ENCODE data around the gene TRPV5. TPM values are rescaled to one million over a fixed set of nuclear protein-coding genes. Genes with fewer than 3 reads are reported as not detected.

TRPV5 gene
- total RNA-seq, 1 donor from 2014 or later, result not detected

- Histone ChIP-seq H3K4me1 (ENCODE audit: control insufficient read depth in 3 of 3, insufficient read depth in 3 of 3, low read length in 3 of 3) (no peaks in the 10 kb centered on the region), H3K27me3 (ENCODE audit: control insufficient read depth in 3 of 3, insufficient read depth in 3 of 3, low read length in 3 of 3) (peaks cover 10 to 19% (median 12%) of the 10 kb centered on the region in 3 donors), H3K4me3 (ENCODE audit: low read length in 3 of 3) (no peak overlapping the region), H3K9ac (ENCODE audit: low read depth in 1 of 3, low read length in 3 of 3) (no peak overlapping the region), H3K9me3 (ENCODE audit: control insufficient read depth in 3 of 3, low read length in 3 of 3) (no peaks in the 10 kb centered on the region), H3K27ac (ENCODE audit: low read depth, low read length) (no peak overlapping the region), H3K36me3 (ENCODE audit: control insufficient read depth in 3 of 3, insufficient read depth in 3 of 3, low read length in 3 of 3) (no peaks in the 10 kb centered on the region)
Measured at GRCh38 chr7:142873871-142874270, 59.7 kb downstream of the TRPV5 start.

- H3K4me3 ChIP-seq (ENCODE audit: low read length in 3 of 3), result no peak overlapping the region
- no peak overlapping the region for H3K27ac ChIP-seq (ENCODE audit: low read depth, low read length)
- H3K9me3 ChIP-seq (ENCODE audit: control insufficient read depth in 3 of 3, low read length in 3 of 3), result no peaks in the 10 kb centered on the region
- H3K9ac ChIP-seq (ENCODE audit: low read depth in 1 of 3, low read length in 3 of 3), result no peak overlapping the region
- no peaks in the 10 kb centered on the region for H3K4me1 ChIP-seq (ENCODE audit: control insufficient read depth in 3 of 3, insufficient read depth in 3 of 3, low read length in 3 of 3)
- H3K27me3 ChIP-seq (ENCODE audit: control insufficient read depth in 3 of 3, insufficient read depth in 3 of 3, low read length in 3 of 3), result peaks cover 8 to 19% (median 12%) of the 10 kb centered on the region in 3 donors
- no peaks in the 10 kb centered on the region for H3K36me3 ChIP-seq (ENCODE audit: control insufficient read depth in 3 of 3, insufficient read depth in 3 of 3, low read length in 3 of 3)
Measured at GRCh38 chr7:142873281-142873784, 60.2 kb downstream of the TRPV5 start.

GRCh38 chr7:142872106-142872675 is 61.4 kb downstream of the TRPV5 start:
- no peaks in the 10 kb centered on the region for H3K36me3 ChIP-seq (ENCODE audit: control insufficient read depth in 3 of 3, insufficient read depth in 3 of 3, low read length in 3 of 3)
- H3K4me1 ChIP-seq (ENCODE audit: control insufficient read depth in 3 of 3, insufficient read depth in 3 of 3, low read length in 3 of 3), result no peaks in the 10 kb centered on the region
- H3K9ac ChIP-seq (ENCODE audit: low read depth in 1 of 3, low read length in 3 of 3), result no peak overlapping the region
- H3K27ac ChIP-seq (ENCODE audit: low read depth, low read length), result no peak overlapping the region
- H3K4me3 ChIP-seq (ENCODE audit: low read length in 3 of 3), result no peak overlapping the region
- no peaks in the 10 kb centered on the region for H3K9me3 ChIP-seq (ENCODE audit: control insufficient read depth in 3 of 3, low read length in 3 of 3)
- peaks cover 3 to 12% (median 11%) of the 10 kb centered on the region in 3 donors for H3K27me3 ChIP-seq (ENCODE audit: control insufficient read depth in 3 of 3, insufficient read depth in 3 of 3, low read length in 3 of 3)

- Histone ChIP-seq H3K4me1 (ENCODE audit: control insufficient read depth in 3 of 3, insufficient read depth in 3 of 3, low read length in 3 of 3) (no peaks in the 10 kb centered on the region), H3K27ac (ENCODE audit: low read depth, low read length) (no peak overlapping the region), H3K27me3 (ENCODE audit: control insufficient read depth in 3 of 3, insufficient read depth in 3 of 3, low read length in 3 of 3) (peaks cover 3 to 12% (median 11%) of the 10 kb centered on the region in 3 donors), H3K4me3 (ENCODE audit: low read length in 3 of 3) (no peak overlapping the region), H3K36me3 (ENCODE audit: control insufficient read depth in 3 of 3, insufficient read depth in 3 of 3, low read length in 3 of 3) (no peaks in the 10 kb centered on the region), H3K9me3 (ENCODE audit: control insufficient read depth in 3 of 3, low read length in 3 of 3) (no peaks in the 10 kb centered on the region), H3K9ac (ENCODE audit: low read depth in 1 of 3, low read length in 3 of 3) (no peak overlapping the region)
Measured at GRCh38 chr7:142871260-142872105, 62.1 kb downstream of the TRPV5 start.

DNA sequence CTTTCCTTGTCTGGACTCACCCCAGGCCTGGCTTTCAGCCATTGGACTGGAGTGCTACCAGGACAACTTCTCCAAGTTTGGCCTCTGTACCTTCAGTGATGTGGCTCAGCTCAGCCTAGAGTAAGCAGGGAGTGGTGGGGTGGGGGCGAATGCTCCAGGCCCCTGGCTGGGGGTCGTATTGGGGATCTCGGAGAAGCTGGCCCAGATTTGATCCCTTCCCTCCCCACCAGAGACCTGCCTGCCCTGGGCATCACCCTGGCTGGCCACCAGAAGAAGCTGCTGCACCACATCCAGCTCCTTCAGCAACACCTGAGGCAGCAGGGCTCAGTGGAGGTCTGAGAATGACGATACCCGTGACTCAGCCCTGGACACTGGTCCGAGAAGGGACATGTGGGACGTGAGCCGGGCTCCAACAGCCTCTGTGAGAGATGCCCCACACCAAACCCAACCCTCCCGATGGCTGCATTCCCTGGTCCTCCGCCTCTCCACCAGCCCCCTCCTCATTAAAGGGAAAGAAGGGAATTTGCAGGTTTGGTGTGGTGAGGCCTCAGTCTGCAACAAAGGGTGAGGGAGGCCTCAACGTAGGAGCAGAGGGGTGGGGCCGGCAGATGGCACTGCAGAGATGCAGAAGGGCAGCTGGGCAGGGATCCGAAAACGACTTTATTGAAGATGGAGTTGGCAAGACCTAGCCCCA is 62.8 kb downstream of the TRPV5 start:
- H3K9ac ChIP-seq (ENCODE audit: low read depth in 1 of 3, low read length in 3 of 3), result no peak overlapping the region
- peaks cover under 1 to 8% (median 6%) of the 10 kb centered on the region in 3 donors for H3K27me3 ChIP-seq (ENCODE audit: control insufficient read depth in 3 of 3, insufficient read depth in 3 of 3, low read length in 3 of 3)
- no peaks in the 10 kb centered on the region for H3K36me3 ChIP-seq (ENCODE audit: control insufficient read depth in 3 of 3, insufficient read depth in 3 of 3, low read length in 3 of 3)
- no peaks in the 10 kb centered on the region for H3K9me3 ChIP-seq (ENCODE audit: control insufficient read depth in 3 of 3, low read length in 3 of 3)
- no peaks in the 10 kb centered on the region for H3K4me1 ChIP-seq (ENCODE audit: control insufficient read depth in 3 of 3, insufficient read depth in 3 of 3, low read length in 3 of 3)
- H3K4me3 ChIP-seq (ENCODE audit: low read length in 3 of 3), result no peak overlapping the region
- H3K27ac ChIP-seq (ENCODE audit: low read depth, low read length), result no peak overlapping the region

- Histone ChIP-seq H3K4me3 (ENCODE audit: low read length in 3 of 3) (no peak overlapping the region), H3K9ac (ENCODE audit: low read depth in 1 of 3, low read length in 3 of 3) (no peak overlapping the region), H3K4me1 (ENCODE audit: control insufficient read depth in 3 of 3, insufficient read depth in 3 of 3, low read length in 3 of 3) (no peaks in the 10 kb centered on the region), H3K27me3 (ENCODE audit: control insufficient read depth in 3 of 3, insufficient read depth in 3 of 3, low read length in 3 of 3) (peaks cover 0 to 4% (median under 1%) of the 10 kb centered on the region in 3 donors), H3K27ac (ENCODE audit: low read depth, low read length) (no peak overlapping the region), H3K36me3 (ENCODE audit: control insufficient read depth in 3 of 3, insufficient read depth in 3 of 3, low read length in 3 of 3) (no peaks in the 10 kb centered on the region), H3K9me3 (ENCODE audit: control insufficient read depth in 3 of 3, low read length in 3 of 3) (no peaks in the 10 kb centered on the region)
Measured at GRCh38 chr7:142870147-142870559, 63.4 kb downstream of the TRPV5 start.

- Histone ChIP-seq H3K4me1 (ENCODE audit: control insufficient read depth in 3 of 3, insufficient read depth in 3 of 3, low read length in 3 of 3) (no peaks in the 10 kb centered on the region), H3K27me3 (ENCODE audit: control insufficient read depth in 3 of 3, insufficient read depth in 3 of 3, low read length in 3 of 3) (peaks cover 0 to 4% (median 0%) of the 10 kb centered on the region in 3 donors), H3K9ac (ENCODE audit: low read depth in 1 of 3, low read length in 3 of 3) (no peak overlapping the region)
Measured at GRCh38 chr7:142869434-142869833, 64.1 kb downstream of the TRPV5 start.

GRCh38 chr7:142868986-142869415 is 64.5 kb downstream of the TRPV5 start:
- no peak overlapping the region for H3K4me3 ChIP-seq (ENCODE audit: low read length in 3 of 3)
- no peaks in the 10 kb centered on the region for H3K36me3 ChIP-seq (ENCODE audit: control insufficient read depth in 3 of 3, insufficient read depth in 3 of 3, low read length in 3 of 3)
- no peaks in the 10 kb centered on the region for H3K4me1 ChIP-seq (ENCODE audit: control insufficient read depth in 3 of 3, insufficient read depth in 3 of 3, low read length in 3 of 3)
- peaks cover 0 to 4% (median 0%) of the 10 kb centered on the region in 3 donors for H3K27me3 ChIP-seq (ENCODE audit: control insufficient read depth in 3 of 3, insufficient read depth in 3 of 3, low read length in 3 of 3)
- no peak overlapping the region for H3K9ac ChIP-seq (ENCODE audit: low read depth in 1 of 3, low read length in 3 of 3)
- H3K9me3 ChIP-seq (ENCODE audit: control insufficient read depth in 3 of 3, low read length in 3 of 3), result no peaks in the 10 kb centered on the region
- H3K27ac ChIP-seq (ENCODE audit: low read depth, low read length), result no peak overlapping the region

More at GRCh38 chr7:142869434-142869833, 64.1 kb downstream of the TRPV5 start:
- Histone ChIP-seq H3K9me3 (ENCODE audit: control insufficient read depth in 3 of 3, low read length in 3 of 3) (no peaks in the 10 kb centered on the region), H3K36me3 (ENCODE audit: control insufficient read depth in 3 of 3, insufficient read depth in 3 of 3, low read length in 3 of 3) (no peaks in the 10 kb centered on the region), H3K27ac (ENCODE audit: low read depth, low read length) (no peak overlapping the region), H3K4me3 (ENCODE audit: low read length in 3 of 3) (no peak overlapping the region)

DNA sequence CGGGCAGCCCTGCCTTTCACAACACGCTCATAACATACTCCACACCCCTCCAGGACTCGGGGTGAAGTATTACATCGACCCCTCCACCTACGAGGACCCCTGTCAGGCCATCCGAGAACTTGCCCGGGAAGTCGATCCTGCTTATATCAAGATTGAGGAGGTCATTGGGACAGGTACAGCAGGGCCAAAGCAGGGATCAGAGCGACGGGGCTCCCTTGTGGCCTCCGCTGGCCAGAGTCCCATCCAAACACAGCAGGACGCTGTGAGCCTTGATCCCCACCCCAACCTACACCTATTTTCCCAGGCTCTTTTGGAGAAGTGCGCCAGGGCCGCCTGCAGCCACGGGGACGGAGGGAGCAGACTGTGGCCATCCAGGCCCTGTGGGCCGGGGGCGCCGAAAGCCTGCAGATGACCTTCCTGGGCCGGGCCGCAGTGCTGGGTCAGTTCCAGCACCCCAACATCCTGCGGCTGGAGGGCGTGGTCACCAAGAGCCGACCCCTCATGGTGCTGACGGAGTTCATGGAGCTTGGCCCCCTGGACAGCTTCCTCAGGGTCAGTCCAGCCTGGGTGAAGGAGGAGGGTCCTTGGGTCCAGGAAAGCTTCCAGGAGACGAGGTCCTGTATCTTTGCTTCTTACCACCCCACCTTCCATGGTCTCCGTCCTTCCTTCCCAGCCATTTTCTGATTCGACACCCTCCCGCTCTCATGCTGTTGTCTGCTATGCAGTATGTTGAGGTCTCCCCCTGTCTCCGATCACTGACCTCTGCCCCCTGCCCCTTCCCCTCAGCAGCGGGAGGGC is 65.2 kb downstream of the TRPV5 start:
- Histone ChIP-seq H3K9me3 (ENCODE audit: control insufficient read depth in 3 of 3, low read length in 3 of 3) (no peaks in the 10 kb centered on the region), H3K4me3 (ENCODE audit: low read length in 3 of 3) (no peak overlapping the region), H3K4me1 (ENCODE audit: control insufficient read depth in 3 of 3, insufficient read depth in 3 of 3, low read length in 3 of 3) (no peaks in the 10 kb centered on the region), H3K27ac (ENCODE audit: low read depth, low read length) (no peak overlapping the region), H3K9ac (ENCODE audit: low read depth in 1 of 3, low read length in 3 of 3) (no peak overlapping the region), H3K27me3 (ENCODE audit: control insufficient read depth in 3 of 3, insufficient read depth in 3 of 3, low read length in 3 of 3) (peaks cover 0 to 2% (median 0%) of the 10 kb centered on the region in 3 donors), H3K36me3 (ENCODE audit: control insufficient read depth in 3 of 3, insufficient read depth in 3 of 3, low read length in 3 of 3) (no peaks in the 10 kb centered on the region)
